KMS-11 (cell line): Measurements from ENCODE around the gene SMIM41.

Experiments used
- H2AFZ ChIP-seq: fragments of 200-600 bp; sonication (generic); 2 replicates; pipeline ENCODE4 v1.6.1; 2016; ENCODE audit warnings: antibody characterized with exemption, mixed run types, low read depth
- H3K27ac ChIP-seq: fragments of 200-600 bp; sonication (generic); 2 replicates; pipeline ENCODE4 v1.6.1; 2016; ENCODE audit warnings: mild to moderate bottlenecking, mixed run types
- H3K27me3 ChIP-seq: fragments of 200-600 bp; sonication (generic); 2 replicates; pipeline ENCODE4 v1.6.1; 2017; ENCODE audit warnings: mild to moderate bottlenecking, low read depth, mixed run types, moderate library complexity; ENCODE audit not compliant: insufficient read depth
- H3K36me3 ChIP-seq: fragments of 200-600 bp; sonication (generic); 2 replicates; pipeline ENCODE4 v1.6.1; 2017; ENCODE audit warnings: mild to moderate bottlenecking, mixed run types; ENCODE audit not compliant: insufficient read depth
- H3K4me1 ChIP-seq: fragments of 200-600 bp; sonication (generic); 2 replicates; pipeline ENCODE4 v1.6.1; 2016; ENCODE audit warnings: mild to moderate bottlenecking, low read depth, mixed run types; ENCODE audit not compliant: poor library complexity, severe bottlenecking
- H3K4me2 ChIP-seq: fragments of 200-600 bp; sonication (generic); 2 replicates; pipeline ENCODE4 v1.7.0; 2016; ENCODE audit warnings: mild to moderate bottlenecking, mixed run types
- H3K4me3 ChIP-seq: fragments of 200-600 bp; sonication (generic); IDR thresholded peaks from 2 replicates; pipeline ENCODE4 v1.6.1; 2017; ENCODE audit warnings: low read depth, low read length, mixed read lengths; ENCODE audit not compliant: insufficient read depth
- H3K79me2 ChIP-seq: fragments of 200-600 bp; sonication (generic); 2 replicates; pipeline ENCODE4 v1.6.1; 2016; ENCODE audit warnings: low read depth, mixed run types; ENCODE audit not compliant: insufficient read depth
- H3K9ac ChIP-seq: fragments of 200-600 bp; sonication (generic); 2 replicates; pipeline ENCODE4 v1.6.1; 2016; ENCODE audit warnings: mild to moderate bottlenecking, mixed run types
- H4K20me1 ChIP-seq: fragments of 200-600 bp; sonication (generic); 2 replicates; pipeline ENCODE4 v1.6.1; 2016; ENCODE audit warnings: mild to moderate bottlenecking, mixed run types; ENCODE audit not compliant: insufficient read depth
- CTCF ChIP-seq: fragments of 200-600 bp; sonication (generic); conservative IDR thresholded peaks from 2 replicates; pipeline ENCODE4 v1.6.1; 2017; ENCODE audit warnings: low read depth, mild to moderate bottlenecking, antibody characterized with exemption, low read length, moderate library complexity, mixed read lengths

SMIM41 gene

GRCh38 chr12:52122904-52123303, 43.4 kb downstream of the SMIM41 start:
- TF ChIP-seq CTCF = no peak
- Histone ChIP-seq H3K4me2 (no peak overlapping the region), H4K20me1 (no peaks in the 10 kb centered on the region), H3K27ac (no peak overlapping the region), H3K36me3 (no peaks in the 10 kb centered on the region), H3K4me1 (peaks cover 43% of the 10 kb centered on the region), H2AFZ (no peak overlapping the region), H3K4me3 (no peak overlapping the region), H3K9ac (no peak overlapping the region), H3K27me3 (peaks cover 5% of the 10 kb centered on the region; the same call in 1 of the 2 replicates), H3K79me2 (no peaks in the 10 kb centered on the region)

- H3K4me3 ChIP-seq = no peak overlapping the region
- no peak overlapping the region for H3K9ac ChIP-seq
- no peak overlapping the region for H3K27ac ChIP-seq
Observed at GRCh38 chr12:52123487-52124186, 44.1 kb downstream of the SMIM41 start.

GRCh38 chr12:52125476-52125900, 46.0 kb downstream of the SMIM41 start:
- Histone ChIP-seq H3K79me2 (no peaks in the 10 kb centered on the region), H3K4me2 (no peak overlapping the region), H3K4me1 (peaks cover 19% of the 10 kb centered on the region), H3K36me3 (no peaks in the 10 kb centered on the region), H3K9ac (no peak overlapping the region), H4K20me1 (no peaks in the 10 kb centered on the region), H3K4me3 (no peak overlapping the region), H3K27me3 (peaks cover 5% of the 10 kb centered on the region; the same call in 1 of the 2 replicates), H2AFZ (no peak overlapping the region), H3K27ac (no peak overlapping the region)
- TF ChIP-seq CTCF = no peak

More at GRCh38 chr12:52123487-52124186, 44.1 kb downstream of the SMIM41 start:
- Histone ChIP-seq H2AFZ (no peak overlapping the region), H3K27me3 (peaks cover 5% of the 10 kb centered on the region; the same call in 1 of the 2 replicates), H3K4me2 (no peak overlapping the region), H3K79me2 (no peaks in the 10 kb centered on the region), H4K20me1 (no peaks in the 10 kb centered on the region), H3K36me3 (no peaks in the 10 kb centered on the region), H3K4me1 (peaks cover 35% of the 10 kb centered on the region)
- TF ChIP-seq CTCF = no peak

- Histone ChIP-seq H3K4me2 (no peak overlapping the region), H2AFZ (no peak overlapping the region), H3K27me3 (peaks cover 5% of the 10 kb centered on the region; the same call in 1 of the 2 replicates), H3K9ac (no peak overlapping the region), H3K27ac (no peak overlapping the region), H4K20me1 (no peaks in the 10 kb centered on the region), H3K79me2 (no peaks in the 10 kb centered on the region), H3K4me1 (peaks cover 13% of the 10 kb centered on the region), H3K36me3 (no peaks in the 10 kb centered on the region), H3K4me3 (no peak overlapping the region)
- TF ChIP-seq CTCF = no peak
Observed at GRCh38 chr12:52126050-52126604, 46.6 kb downstream of the SMIM41 start.
